GM12874 (cell line): Measurements from ENCODE around the gene TSEN54.

Experiments used
- CTCF ChIP-seq: IDR thresholded peaks from 2 replicates; pipeline ENCODE4 v1.5.1; 2011; ENCODE audit warnings: low read depth, mild to moderate bottlenecking, control low read depth, low read length, moderate library complexity; ENCODE audit not compliant: insufficient read depth

Gene TSEN54

GRCh38 chr17:75553295-75554110 lies 37.2 kb downstream of the TSEN54 start:
- TF ChIP-seq CTCF: no peak

GRCh38 chr17:75555679-75556153 lies 39.4 kb downstream of the TSEN54 start:
- no peak for TF ChIP-seq CTCF

GRCh38 chr17:75557075-75557851 lies 40.9 kb downstream of the TSEN54 start:
- no peak for TF ChIP-seq CTCF

GRCh38 chr17:75557852-75558665 lies 41.7 kb downstream of the TSEN54 start:
- TF ChIP-seq CTCF: no peak

GRCh38 chr17:75558666-75559530 lies 42.6 kb downstream of the TSEN54 start:
- no peak for TF ChIP-seq CTCF

GRCh38 chr17:75559958-75560533 lies 43.7 kb downstream of the TSEN54 start:
- TF ChIP-seq CTCF: no peak
